ENCODE data around the gene PPARD. TPM values are rescaled to one million over a fixed set of nuclear protein-coding genes. Genes with fewer than 3 reads are reported as not detected.

The PPARD gene
- total and polyA plus RNA-seq, 2 of the 13 experiments (the other 11 are each of a cell fraction or from before 2014, with no cell fraction given): 6.1 to 13.3 TPM

DNA sequence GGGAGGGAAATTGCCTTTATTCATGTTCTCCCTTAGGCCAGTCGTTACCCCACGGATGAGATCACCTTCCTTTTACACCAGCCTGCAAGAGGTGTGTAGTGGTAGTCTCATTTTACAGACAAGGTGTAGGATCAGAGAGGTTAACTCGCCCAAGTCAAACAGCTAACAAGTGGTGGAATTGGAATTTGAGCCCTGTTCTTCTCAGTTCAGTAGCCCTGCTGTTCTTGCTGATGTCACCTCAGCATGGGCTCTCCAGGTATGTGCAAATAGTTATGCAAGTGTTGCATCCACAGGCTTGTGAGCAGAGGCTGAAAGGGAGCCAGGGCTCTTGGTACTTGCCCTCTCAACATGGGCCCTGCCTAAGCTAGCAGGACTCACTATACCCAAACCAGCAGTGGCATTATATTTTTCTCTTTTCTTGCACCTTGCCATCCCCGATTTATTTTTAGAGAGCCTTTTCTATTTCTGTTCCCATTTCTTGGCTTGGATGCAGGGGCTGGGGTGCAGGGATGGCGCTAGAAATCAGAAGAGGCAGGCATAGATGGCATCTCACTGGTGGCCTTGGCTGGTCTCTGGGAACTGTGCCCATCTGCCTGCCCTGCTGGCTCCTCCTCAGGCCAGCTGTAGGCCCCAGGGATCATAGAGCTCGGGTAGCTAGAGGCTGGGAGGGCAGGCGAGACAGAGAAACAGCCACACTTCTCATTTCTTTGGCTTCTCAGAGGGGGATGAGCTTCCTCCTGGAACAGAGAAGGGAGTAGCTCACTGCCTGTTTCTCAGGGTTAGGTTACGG, 18.2 kb downstream of the PPARD start (continued):
- TF ChIP-seq, protein P1, sequence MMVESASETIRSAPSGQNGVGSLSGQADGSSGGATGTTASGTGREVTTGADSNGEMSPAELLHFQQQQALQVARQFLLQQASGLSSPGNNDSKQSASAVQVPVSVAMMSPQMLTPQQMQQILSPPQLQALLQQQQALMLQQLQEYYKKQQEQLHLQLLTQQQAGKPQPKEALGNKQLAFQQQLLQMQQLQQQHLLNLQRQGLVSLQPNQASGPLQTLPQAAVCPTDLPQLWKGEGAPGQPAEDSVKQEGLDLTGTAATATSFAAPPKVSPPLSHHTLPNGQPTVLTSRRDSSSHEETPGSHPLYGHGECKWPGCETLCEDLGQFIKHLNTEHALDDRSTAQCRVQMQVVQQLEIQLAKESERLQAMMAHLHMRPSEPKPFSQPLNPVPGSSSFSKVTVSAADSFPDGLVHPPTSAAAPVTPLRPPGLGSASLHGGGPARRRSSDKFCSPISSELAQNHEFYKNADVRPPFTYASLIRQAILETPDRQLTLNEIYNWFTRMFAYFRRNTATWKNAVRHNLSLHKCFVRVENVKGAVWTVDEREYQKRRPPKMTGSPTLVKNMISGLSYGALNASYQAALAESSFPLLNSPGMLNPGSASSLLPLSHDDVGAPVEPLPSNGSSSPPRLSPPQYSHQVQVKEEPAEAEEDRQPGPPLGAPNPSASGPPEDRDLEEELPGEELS (CRISPR knock-in tag; IDR thresholded peaks at IDR 0.05): peak; percentile 80
- TF ChIP-seq ZBTB7A (CRISPR knock-in tag; IDR thresholded peaks at IDR 0.05) (no peak), EHMT2 (IDR thresholded peaks at IDR 0.05; ENCODE audit: borderline replicate concordance, low read depth, low read length) (no peak), IRX3 (CRISPR knock-in tag; IDR thresholded peaks at IDR 0.05; ENCODE audit: borderline replicate concordance, low read depth) (no peak), ZBTB37 (CRISPR knock-in tag; IDR thresholded peaks at IDR 0.05) (no peak), ELF3 (CRISPR knock-in tag; IDR thresholded peaks at IDR 0.05) (peak; percentile 80; the same call in 1 of the 2 replicates), ZEB1 (IDR thresholded peaks at IDR 0.05; ENCODE audit: insufficient replicate concordance, low read depth) (peak; percentile 97), TCF7L2 (IDR thresholded peaks at IDR 0.05; ENCODE audit: low read depth, low read length) (no peak), ZNF256 (CRISPR knock-in tag; conservative IDR thresholded peaks at IDR 0.05) (no peak), SKIL (CRISPR knock-in tag; IDR thresholded peaks at IDR 0.05; ENCODE audit: borderline replicate concordance) (no peak), LCORL (IDR thresholded peaks at IDR 0.05) (no peak), LCORL (CRISPR knock-in tag; IDR thresholded peaks at IDR 0.05) (peak; percentile 93), HMG20A (CRISPR knock-in tag; IDR thresholded peaks at IDR 0.05; ENCODE audit: borderline replicate concordance) (peak; percentile 72; the same call in 1 of the 2 replicates), ZSCAN20 (CRISPR knock-in tag; IDR thresholded peaks at IDR 0.05; ENCODE audit: borderline replicate concordance) (no peak), REPIN1 (CRISPR knock-in tag; IDR thresholded peaks at IDR 0.05; ENCODE audit: borderline replicate concordance, low read depth) (peak; percentile 83), ZSCAN29 (CRISPR knock-in tag; conservative IDR thresholded peaks at IDR 0.05) (peak; percentile 84; the same call in 1 of the 2 replicates), ZNF773 (CRISPR knock-in tag; IDR thresholded peaks at IDR 0.05; ENCODE audit: borderline replicate concordance) (no peak)
- TF ChIP-seq, protein P2, sequence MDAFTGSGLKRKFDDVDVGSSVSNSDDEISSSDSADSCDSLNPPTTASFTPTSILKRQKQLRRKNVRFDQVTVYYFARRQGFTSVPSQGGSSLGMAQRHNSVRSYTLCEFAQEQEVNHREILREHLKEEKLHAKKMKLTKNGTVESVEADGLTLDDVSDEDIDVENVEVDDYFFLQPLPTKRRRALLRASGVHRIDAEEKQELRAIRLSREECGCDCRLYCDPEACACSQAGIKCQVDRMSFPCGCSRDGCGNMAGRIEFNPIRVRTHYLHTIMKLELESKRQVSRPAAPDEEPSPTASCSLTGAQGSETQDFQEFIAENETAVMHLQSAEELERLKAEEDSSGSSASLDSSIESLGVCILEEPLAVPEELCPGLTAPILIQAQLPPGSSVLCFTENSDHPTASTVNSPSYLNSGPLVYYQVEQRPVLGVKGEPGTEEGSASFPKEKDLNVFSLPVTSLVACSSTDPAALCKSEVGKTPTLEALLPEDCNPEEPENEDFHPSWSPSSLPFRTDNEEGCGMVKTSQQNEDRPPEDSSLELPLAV (CRISPR knock-in tag; conservative IDR thresholded peaks at IDR 0.05; ENCODE audit: low read depth): no peak
- TF ChIP-seq, protein P3, sequence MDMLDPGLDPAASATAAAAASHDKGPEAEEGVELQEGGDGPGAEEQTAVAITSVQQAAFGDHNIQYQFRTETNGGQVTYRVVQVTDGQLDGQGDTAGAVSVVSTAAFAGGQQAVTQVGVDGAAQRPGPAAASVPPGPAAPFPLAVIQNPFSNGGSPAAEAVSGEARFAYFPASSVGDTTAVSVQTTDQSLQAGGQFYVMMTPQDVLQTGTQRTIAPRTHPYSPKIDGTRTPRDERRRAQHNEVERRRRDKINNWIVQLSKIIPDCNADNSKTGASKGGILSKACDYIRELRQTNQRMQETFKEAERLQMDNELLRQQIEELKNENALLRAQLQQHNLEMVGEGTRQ (IDR thresholded peaks at IDR 0.05; ENCODE audit: low read depth, low read length): no peak
- TF ChIP-seq, protein P3 (CRISPR knock-in tag; IDR thresholded peaks at IDR 0.05; ENCODE audit: borderline replicate concordance): no peak

Data from HepG2 (cell line).